CD4-positive, alpha-beta T cell treated with Interleukin-15 for 1 hour (primary cell): ENCODE data around the gene TENM4.
"Not testable (repeated sequence)": the region's sequence is repeated elsewhere in the genome, so short reads cannot be mapped to it uniquely, and the experiment has no call there.

Experiments
- DNase-seq: peaks from one replicate; pipeline ENCODE4 v3.0.0-alpha.2; 2020

TENM4 gene

DNA sequence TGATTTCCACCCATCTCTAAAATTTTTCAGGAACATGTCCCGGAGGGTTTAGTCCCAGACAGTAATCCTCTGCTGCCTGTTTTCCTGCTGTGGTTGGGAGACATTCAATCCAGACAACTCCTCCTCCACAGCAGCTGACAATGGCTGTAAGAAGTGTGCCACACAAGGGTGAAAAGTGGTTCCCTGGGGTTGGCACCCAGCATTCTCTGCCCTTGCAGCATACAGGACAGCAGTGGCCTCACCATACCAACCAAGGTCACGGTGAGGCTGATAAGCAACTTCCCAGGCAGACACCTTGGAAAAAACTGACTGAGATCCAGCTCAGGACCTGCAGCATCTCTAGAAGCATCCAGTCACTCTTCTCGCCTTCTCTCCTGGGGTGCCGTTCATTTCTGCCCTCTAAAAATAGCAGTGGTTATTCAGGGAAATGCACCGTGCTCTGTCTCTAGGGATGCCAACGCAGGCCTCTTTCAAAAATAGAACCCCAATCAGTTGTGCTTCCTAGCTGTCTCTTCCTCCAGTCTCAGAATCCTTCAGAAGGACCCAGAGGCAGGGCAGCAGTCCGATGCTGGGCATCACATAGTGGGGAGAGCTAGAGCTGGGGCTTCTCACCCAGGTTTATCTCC is 241.0 kb downstream of the TENM4 start:
- DNase-seq: no peak

DNA sequence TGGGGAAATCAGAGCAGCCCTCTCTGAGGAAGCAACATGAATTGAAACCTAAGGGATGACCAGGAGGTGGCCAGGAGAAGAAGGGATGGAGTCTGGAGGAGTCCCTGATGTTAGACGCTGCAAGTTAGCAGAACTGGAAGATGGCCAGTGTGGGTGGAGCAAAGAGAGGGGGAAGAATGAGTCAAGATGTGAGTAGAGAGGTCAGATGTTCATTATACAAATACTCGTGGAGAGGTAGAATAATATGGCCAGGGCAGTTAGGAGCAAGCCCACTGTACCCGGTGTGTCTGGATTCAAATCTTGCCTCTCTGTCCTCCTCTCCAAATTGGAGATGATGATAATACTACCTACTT is 242.0 kb downstream of the TENM4 start:
- no peak for DNase-seq

DNA sequence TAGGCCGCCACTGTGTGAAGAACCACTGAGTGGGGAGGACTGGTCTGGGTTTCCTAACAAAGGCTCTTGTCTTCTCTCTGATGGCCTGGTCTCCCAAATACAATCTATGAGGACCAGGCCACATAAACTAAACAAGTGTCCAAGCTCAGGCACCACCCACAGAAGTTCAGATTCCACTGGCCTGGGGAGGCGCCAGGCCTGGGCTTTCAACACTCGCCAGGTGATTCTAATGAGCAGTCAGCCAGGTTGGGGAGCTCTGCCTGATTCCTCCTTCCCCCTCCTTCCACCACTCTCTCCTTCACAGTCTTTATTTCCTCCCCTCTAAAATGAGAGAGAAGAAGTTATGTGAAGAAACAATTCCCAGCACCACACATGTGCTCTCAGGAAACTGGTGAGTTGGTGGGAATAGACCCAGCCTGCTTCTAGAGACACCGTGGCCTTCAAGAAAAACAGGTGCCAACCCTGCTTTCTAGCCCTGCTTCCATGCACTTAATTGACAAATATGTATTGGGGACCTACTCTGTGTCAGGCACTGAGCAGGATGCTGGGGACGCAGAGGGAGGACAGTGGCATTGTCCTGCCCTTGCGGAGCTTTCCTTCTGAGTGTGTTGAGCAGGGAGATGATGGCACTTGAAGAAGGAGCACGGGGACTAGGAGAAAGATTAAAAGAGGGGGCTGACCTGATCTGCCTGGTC is 242.5 kb downstream of the TENM4 start:
- DNase-seq: no peak

DNA sequence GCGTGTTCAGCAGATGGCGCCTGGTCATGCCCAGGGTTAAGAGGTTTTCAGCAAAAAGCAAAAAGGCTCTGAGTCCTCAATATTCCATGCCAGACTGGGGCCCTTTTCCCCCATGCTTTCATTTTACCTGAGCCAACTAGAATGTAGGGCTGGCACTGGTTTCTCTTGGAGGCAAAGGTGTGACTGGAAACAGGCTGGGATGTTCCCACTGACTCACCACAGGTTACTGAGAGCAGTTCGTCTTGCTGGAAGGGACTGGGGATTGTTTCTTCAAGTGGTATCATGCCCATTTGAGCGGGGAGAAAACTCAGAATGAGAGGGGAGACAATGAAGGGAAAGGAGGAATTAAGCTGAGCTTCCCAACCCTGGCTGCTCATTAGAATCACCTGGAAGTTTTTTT is 243.9 kb downstream of the TENM4 start:
- DNase-seq: no peak

DNA sequence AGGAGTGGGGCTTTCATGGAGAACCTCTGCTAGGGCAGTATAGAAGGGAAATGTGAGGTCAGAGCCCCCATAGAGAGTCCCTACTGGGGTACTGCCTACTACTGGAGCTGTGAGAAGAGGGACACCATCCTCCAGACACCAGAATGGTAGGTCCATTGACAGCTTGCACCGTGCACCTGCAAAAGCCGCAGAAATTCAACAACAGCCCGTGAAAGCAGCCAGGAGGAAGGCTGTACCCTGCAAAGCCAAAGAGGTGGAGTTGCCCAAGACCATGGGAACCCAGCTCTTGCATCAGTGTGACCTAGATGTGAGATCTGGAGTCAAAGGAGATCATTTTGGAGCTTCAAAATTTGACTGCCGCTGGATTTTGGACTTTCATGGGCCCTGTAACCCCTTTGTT is 245.6 kb downstream of the TENM4 start:
- no peak for DNase-seq

DNA sequence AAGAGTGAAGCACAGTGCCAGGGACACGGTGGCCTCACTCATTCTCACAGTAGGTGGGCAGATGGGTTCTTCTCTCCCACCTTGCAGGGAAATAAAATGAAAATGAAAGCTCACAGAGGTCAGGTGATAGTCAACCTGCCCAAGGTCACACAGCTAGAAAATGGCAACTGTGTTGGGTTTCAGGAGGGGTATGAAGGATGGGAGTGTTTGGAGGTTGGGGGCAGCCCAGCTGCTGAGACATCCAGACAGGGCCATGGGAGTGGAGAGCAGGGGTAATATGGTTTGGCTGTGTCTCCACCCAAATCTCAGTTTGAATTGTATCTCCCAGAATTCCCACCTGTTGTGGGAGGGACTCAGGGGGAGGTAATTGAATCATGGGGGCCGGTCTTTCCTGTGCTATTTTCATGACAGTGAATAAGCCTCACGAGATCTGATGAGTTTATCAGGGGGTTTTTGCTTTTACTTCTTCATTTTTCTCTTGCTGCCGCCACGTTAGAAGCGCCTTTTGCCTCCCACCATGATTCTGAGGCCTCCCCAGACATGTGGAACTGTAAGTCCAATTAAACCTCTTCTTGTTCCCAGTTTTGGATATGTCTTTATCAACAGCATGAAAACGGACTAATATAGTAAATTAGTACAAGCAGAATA is 247.0 kb downstream of the TENM4 start:
- no peak for DNase-seq

GRCh38 chr11:79192836-79193235 is 248.0 kb downstream of the TENM4 start:
- no peak for DNase-seq

GRCh38 chr11:79191716-79192115 is 249.1 kb downstream of the TENM4 start:
- not testable (repeated sequence) for DNase-seq

GRCh38 chr11:79190553-79190952 is 250.3 kb downstream of the TENM4 start:
- not testable (repeated sequence) for DNase-seq

GRCh38 chr11:79189601-79190000 is 251.2 kb downstream of the TENM4 start:
- no peak for DNase-seq

DNA sequence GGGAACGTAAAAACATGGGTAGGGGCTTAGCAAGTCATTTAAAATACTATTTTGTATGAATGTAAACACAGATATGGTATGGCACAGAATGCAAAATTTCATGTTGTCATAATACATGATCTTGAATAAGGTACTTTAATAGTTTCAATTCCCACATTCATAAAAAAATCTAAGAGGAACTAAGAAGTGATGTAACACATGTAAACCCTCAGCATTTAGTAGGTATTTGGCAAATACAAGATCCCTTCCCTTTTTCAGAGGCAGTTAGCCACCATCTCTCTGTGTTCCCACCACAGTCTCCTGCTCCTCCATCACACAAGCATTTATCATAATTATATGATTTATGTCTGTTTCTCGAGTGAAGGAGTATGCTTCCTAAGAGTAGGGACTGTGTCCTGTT is 251.8 kb downstream of the TENM4 start:
- no peak for DNase-seq

GRCh38 chr11:79186669-79187068 is 254.2 kb downstream of the TENM4 start:
- DNase-seq: no peak

- DNase-seq: no peak
Observed at GRCh38 chr11:79185351-79185750, 255.5 kb downstream of the TENM4 start.

GRCh38 chr11:79184285-79184684 is 256.5 kb downstream of the TENM4 start:
- no peak for DNase-seq

DNA sequence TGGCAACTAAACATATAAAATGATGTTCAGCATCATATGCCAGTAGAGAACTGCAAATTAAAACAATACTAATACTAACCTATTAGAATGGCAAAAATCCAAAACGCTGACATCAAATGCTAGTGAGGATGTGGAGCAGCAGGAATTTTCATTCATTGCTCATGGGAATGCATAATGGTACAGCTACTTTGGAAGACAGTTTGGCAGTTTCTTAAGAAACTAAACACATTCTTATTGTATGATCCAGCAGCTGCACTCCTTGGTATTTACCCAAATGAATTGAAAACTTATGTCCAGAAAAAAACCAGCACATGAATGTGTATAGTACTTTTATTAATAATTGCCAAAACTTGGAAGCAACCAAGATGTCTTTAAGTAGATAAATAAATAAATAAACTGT is 258.0 kb downstream of the TENM4 start:
- no peak for DNase-seq

DNA sequence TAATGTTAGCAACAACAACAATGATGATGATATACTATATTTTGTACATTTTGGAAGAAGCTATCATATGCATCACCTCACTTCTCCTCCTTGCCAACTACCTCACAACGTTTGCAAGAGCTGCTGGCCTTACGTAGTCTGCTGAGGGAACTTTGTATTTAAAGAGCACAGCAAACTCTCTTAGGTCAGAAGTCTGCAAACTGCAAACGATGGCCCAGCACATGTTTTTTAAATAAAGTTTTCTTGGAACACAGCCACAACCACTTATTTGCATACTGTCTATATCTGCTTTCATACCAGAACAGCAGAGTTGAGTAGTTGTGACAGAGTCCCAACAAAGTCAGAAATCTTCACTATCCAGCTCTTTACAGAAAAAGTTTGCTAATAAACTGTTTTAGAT is 261.7 kb downstream of the TENM4 start:
- DNase-seq: no peak

DNA sequence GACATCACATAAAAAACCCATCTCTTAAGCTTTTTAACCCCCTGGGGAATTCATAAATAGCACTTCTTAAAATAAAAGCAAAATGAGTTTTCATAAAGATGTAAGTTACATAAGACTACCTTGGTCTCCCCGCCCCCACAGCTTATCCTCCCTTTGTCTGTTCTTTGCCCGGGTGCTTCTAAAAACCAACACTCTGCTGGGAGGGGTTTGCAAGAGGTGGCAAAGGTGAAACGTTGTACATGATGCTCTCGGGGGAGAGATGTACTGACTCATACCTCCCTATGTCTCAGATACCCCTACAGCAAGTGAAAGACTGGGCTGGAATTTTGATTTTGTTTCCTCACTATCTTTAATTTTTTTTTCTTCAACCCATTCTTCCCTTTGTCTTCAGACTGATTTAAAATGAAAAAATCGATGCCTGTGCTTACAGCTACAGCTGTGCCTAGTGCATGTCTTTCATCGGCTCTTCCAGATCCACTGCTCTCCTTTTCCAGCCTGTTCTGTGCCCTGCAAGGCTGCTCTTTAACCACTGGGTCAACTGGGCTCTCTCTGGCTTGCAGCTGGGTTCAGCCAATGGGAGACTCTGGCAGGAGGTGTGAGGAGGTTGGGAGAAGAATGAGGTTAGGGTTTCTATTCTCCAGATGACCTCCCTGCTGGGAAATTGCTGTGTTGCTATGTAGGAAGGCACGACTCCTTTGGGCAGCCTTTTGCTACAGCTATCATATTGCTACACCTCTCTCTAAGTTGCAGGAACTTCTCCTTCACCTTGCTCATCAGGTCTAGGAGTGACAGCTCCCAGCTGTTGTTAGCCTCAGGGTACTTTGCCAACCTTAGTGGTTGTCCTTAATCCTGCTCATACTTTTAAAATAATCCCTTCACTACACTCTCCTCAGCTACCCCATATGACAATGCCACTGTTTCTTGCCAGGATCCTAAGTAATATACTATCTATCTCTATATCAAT is 266.5 kb downstream of the TENM4 start:
- DNase-seq: no peak

- DNase-seq: no peak
Observed at GRCh38 chr11:79173615-79174014, 267.2 kb downstream of the TENM4 start.

DNA sequence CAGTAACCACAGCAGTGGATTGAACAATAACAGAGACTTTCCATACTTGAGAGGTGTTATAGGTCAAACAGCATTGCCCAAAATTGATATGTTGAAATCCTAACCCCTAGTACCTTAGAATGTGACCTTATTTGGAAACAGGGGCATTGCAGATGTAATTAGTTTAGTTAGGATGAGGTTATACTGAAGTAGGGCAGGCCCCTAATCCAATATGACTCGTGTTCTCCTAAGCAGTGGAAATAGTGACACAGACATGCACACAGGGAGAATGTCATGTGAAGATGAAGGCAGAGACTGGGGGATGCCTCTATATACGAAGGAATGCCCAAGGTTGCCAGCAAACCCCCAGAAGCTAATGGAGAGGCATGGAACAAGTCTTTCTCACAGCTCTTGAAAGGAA is 270.5 kb downstream of the TENM4 start:
- DNase-seq: no peak

GRCh38 chr11:79168530-79169110 is 272.2 kb downstream of the TENM4 start:
- no peak for DNase-seq

GRCh38 chr11:79167510-79168188 is 273.2 kb downstream of the TENM4 start:
- DNase-seq: no peak

DNA sequence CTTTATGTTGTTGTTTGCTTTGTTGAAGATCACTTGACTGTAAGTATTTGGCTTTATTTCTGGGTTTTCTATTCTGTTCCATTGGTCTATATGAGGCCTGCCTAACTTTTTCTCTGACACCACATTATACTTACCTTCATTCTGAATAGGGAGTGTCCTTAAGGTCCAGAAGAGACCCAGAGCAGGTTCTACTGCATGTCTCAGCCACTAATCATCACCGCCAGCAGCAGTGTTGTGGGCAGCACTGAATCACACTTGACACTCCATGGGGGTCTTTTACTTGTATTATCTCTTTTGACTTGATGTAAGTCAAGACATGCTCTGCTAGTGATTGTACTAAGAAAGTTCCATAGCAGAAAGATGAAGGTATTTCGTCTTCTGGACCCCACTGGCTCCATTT is 274.9 kb downstream of the TENM4 start:
- DNase-seq: no peak
